K562 (cell line): ENCODE measurements around the gene LMNA. TPM values are rescaled to one million over a fixed set of nuclear protein-coding genes. Genes with fewer than 3 reads are reported as not detected.
A peak's percentile ranks its signal among the peaks of the same experiment; 100 is the strongest.

Source experiments
- ATAC-seq: fragments of 200-7000 bp; cut with Tn5 transposase; 3 replicates; pipeline ENCODE4 v1.9.1; 2020; ENCODE audit warnings: moderate library complexity
- BruUV-seq: library from RNA; stranded (reverse); fragments of 400-500 nt; replicated peaks from 2 replicates; lab custom pipeline; 2021; lab: Mats Ljungman, UMichigan
- CTCF ChIA-PET: fragments of 300-600 bp; formaldehyde crosslinking; extraction: SDS; loops from one replicate; lab custom pipeline; 2021; ENCODE audit warnings: low intra/inter-chr PET ratio; lab: Yijun Ruan, JAX
- POLR2A ChIA-PET: fragments of 300-600, 350-650 bp; sonication (Branson Sonifier 250); formaldehyde crosslinking; extraction: SDS; loops from one replicate; lab custom pipeline; 2021; ENCODE audit warnings: antibody characterized with exemption, inconsistent platforms; lab: Yijun Ruan, JAX
- DNase-seq, 4 experiments: peaks; one replicate each; pipeline versions ENCODE4 v3.0.0 to v3.0.0-alpha.2; 2011 to 2018; ENCODE audit warnings: low spot score in 3 of 4, mixed read lengths in 3 of 4; ENCODE audit errors: extremely low read depth in 1 of 4
- FAIRE-seq: peaks from 2 replicates; lab custom pipeline; 2011; peaks lifted over from hg19 to GRCh38; lab: Jason Lieb, UNC
- H2AFZ ChIP-seq: 2 replicates; pipeline ENCODE4 v1.6.0; 2011; ENCODE audit warnings: low read depth, low read length, control low read depth, inconsistent platforms
- H3K27ac ChIP-seq: fragments of 200-600 bp; 3 replicates; pipeline ENCODE4 v1.8.0; 2011; ENCODE audit warnings: low read depth, mild to moderate bottlenecking, control low read depth, inconsistent platforms, low read length, moderate library complexity, mixed read lengths; ENCODE audit errors: extremely low read depth
- H3K27me3 ChIP-seq, 2 experiments: fragments of 300-600 bp in 1 of 2; 2 replicates in 1 of 2; 3 replicates in 1 of 2; pipeline versions ENCODE4 v1.6.0 to v1.8.0; 2011; ENCODE audit warnings: inconsistent platforms in 2 of 2, low read length in 2 of 2, mild to moderate bottlenecking in 1 of 2, mixed read lengths in 1 of 2, moderate library complexity in 1 of 2; ENCODE audit not compliant: control insufficient read depth in 2 of 2, insufficient read depth in 2 of 2
- H3K36me3 ChIP-seq: fragments of 300-600 bp; 3 replicates; pipeline ENCODE4 v1.8.0; 2011; ENCODE audit warnings: mild to moderate bottlenecking, low read length, inconsistent platforms; ENCODE audit not compliant: control insufficient read depth, insufficient read depth
- H3K4me1 ChIP-seq, 2 experiments: fragments of 200-600 bp in 1 of 2; replicated peaks in 1 of 2; 2 replicates in 1 of 2; 3 replicates in 1 of 2; pipeline versions ENCODE4 v1.5.1 to v1.8.0; 2011; ENCODE audit warnings: inconsistent platforms in 2 of 2, low read length in 2 of 2, mild to moderate bottlenecking in 1 of 2, mixed read lengths in 1 of 2, moderate library complexity in 1 of 2; ENCODE audit not compliant: control insufficient read depth in 2 of 2, insufficient read depth in 2 of 2
- H3K4me2 ChIP-seq: 2 replicates; pipeline ENCODE4 v1.6.1; 2011; ENCODE audit warnings: low read length, control low read depth, inconsistent platforms, mixed read lengths; ENCODE audit not compliant: insufficient read depth
- H3K4me3 ChIP-seq: fragments of 200-600 bp; sonication (generic), shearing (Covaris generic); 2 replicates; pipeline ENCODE4 v1.5.1; 2016; ENCODE audit warnings: control low read depth, inconsistent platforms
- H3K79me2 ChIP-seq: fragments of 200-600 bp; 3 replicates; pipeline ENCODE4 v1.8.0; 2011; ENCODE audit warnings: low read length, inconsistent platforms; ENCODE audit not compliant: control insufficient read depth, insufficient read depth
- H3K9ac ChIP-seq, 2 experiments: 2 replicates each; pipeline versions ENCODE4 v1.6.0 to v1.6.1; 2011; ENCODE audit warnings: low read depth in 2 of 2, low read length in 2 of 2, control low read depth in 1 of 2, inconsistent platforms in 1 of 2, mild to moderate bottlenecking in 1 of 2, mixed read lengths in 1 of 2; ENCODE audit not compliant: insufficient read depth in 1 of 2
- H3K9me1 ChIP-seq: one replicate; pipeline ENCODE4 v1.6.0; 2011; ENCODE audit warnings: inconsistent platforms, mild to moderate bottlenecking, low read length, moderate library complexity; ENCODE audit not compliant: control insufficient read depth, insufficient read depth
- H3K9me3 ChIP-seq: replicated peaks from 2 replicates; pipeline ENCODE4 v1.5.1; 2011; ENCODE audit warnings: low read depth, low read length, inconsistent platforms; ENCODE audit not compliant: control insufficient read depth, insufficient read depth
- H4K20me1 ChIP-seq: replicated peaks from 2 replicates; pipeline ENCODE4 v1.6.1; 2011; ENCODE audit warnings: low read length, inconsistent platforms, mixed read lengths; ENCODE audit not compliant: control insufficient read depth, insufficient read depth
- GABPB1 ChIP-seq: sonication (generic); formaldehyde crosslinking; IDR thresholded peaks from 2 replicates; pipeline ENCODE4 v1.8.0; 2022; ENCODE audit warnings: mild to moderate bottlenecking, missing genetic modification reagents
- JUNB ChIP-seq: fragments of 450-650 bp; formaldehyde crosslinking; conservative IDR thresholded peaks from 2 replicates; pipeline ENCODE4 v1.4.0; 2020; ENCODE audit warnings: mild to moderate bottlenecking
- KDM5B ChIP-seq: fragments of 200-600 bp; sonication (generic); IDR thresholded peaks from 2 replicates; pipeline ENCODE4 v1.6.1; 2012; ENCODE audit warnings: low read depth, mild to moderate bottlenecking, moderate library complexity, low read length, control low read depth, inconsistent platforms; ENCODE audit not compliant: insufficient replicate concordance
- NR2C2 ChIP-seq, 2 experiments: fragments of 200-800 bp in 1 of 2; sonication (Bioruptor generic) in 1 of 2; sonication (generic) in 1 of 2; formaldehyde crosslinking in 1 of 2; IDR thresholded peaks; 2 replicates each; pipeline versions ENCODE4 v1.6.1 to v1.8.0; 2016 to 2022; ENCODE audit warnings: mild to moderate bottlenecking in 1 of 2, missing compliant biosample characterization in 1 of 2, missing genetic modification characterization in 1 of 2, missing genetic modification reagents in 1 of 2
- RAD51 ChIP-seq: fragments of 450-650 bp; IDR thresholded peaks from 2 replicates; pipeline ENCODE4 v1.7.1; 2016; ENCODE audit warnings: low read depth, mild to moderate bottlenecking, borderline replicate concordance
- RFX1 ChIP-seq: fragments of 450-650 bp; IDR thresholded peaks from 2 replicates; pipeline ENCODE4 v1.6.1; 2016; ENCODE audit warnings: mild to moderate bottlenecking, moderate library complexity
- SOX6 ChIP-seq: fragments of 450-650 bp; IDR thresholded peaks from 2 replicates; pipeline ENCODE4 v1.6.1; 2014; ENCODE audit warnings: mild to moderate bottlenecking
- TCFL5 ChIP-seq: fragments of 250-450 bp; sonication (Bioruptor Pico); conservative IDR thresholded peaks from 2 replicates; pipeline ENCODE4 v1.6.1; 2021; ENCODE audit warnings: mild to moderate bottlenecking, moderate library complexity, matching md5 sums
- ZBTB7A ChIP-seq: IDR thresholded peaks from 2 replicates; pipeline ENCODE4 v1.6.1; 2011; ENCODE audit warnings: low read depth, mild to moderate bottlenecking, low read length, moderate library complexity, borderline replicate concordance; ENCODE audit not compliant: control insufficient read depth
- ZFP36 ChIP-seq: fragments of 150-350 bp; IDR thresholded peaks from 2 replicates; pipeline ENCODE4 v1.6.1; 2018; ENCODE audit warnings: low read length, low read depth; ENCODE audit not compliant: partially characterized antibody
- ZFX ChIP-seq: sonication (generic); formaldehyde crosslinking; IDR thresholded peaks from 2 replicates; pipeline ENCODE4 v1.8.0; 2022; ENCODE audit warnings: mild to moderate bottlenecking, missing genetic modification reagents, moderate library complexity
- ZNF253 ChIP-seq: fragments of 250-450 bp; sonication (Bioruptor Pico); conservative IDR thresholded peaks from 2 replicates; pipeline ENCODE4 v1.6.1; 2021; ENCODE audit warnings: mild to moderate bottlenecking
- WGBS: fragments of 100-300 bp; shearing (Covaris generic); methylation state at CpG from one replicate; pipeline ENCODE4 v1.1.6; 2016; ENCODE audit warnings: low coverage, mixed read lengths; ENCODE audit not compliant: insufficient coverage; ENCODE audit errors: missing lambda C conversion rate; 5-methylcytosine and 5-hydroxymethylcytosine counted together
- in situ Hi-C: fragments of 300-500 bp; cut with MboI; formaldehyde crosslinking; loops from 4 replicates; pipeline ENCODE4 v1.15.0; 2018; ENCODE audit warnings: inconsistent platforms, mixed read lengths
- intact Hi-C: fragments of 100-400 bp; cut with micrococcal nuclease; formaldehyde crosslinking; loops from 2 replicates; pipeline ENCODE4 v1.14.2; 2022
- polyA plus RNA-seq, 8 experiments: library from polyadenylated mRNA; depleted of rRNA in 4 of 8; stranded (reverse) in 5 of 8; unstranded in 3 of 8; fragments of >200 nt; fragmentation: Nextera tagmentation in 2 of 8; fragmentation: Illumina TruSeq in 1 of 8; extraction: Ambion mirVana in 2 of 8; extraction: Trizol in 1 of 8; gene quantifications; 2 replicates each; pipeline versions ENCODE4 v1.2.1 to v1.2.3, GENCODE V29; 2011 to 2014; ENCODE audit warnings: inconsistent platforms in 1 of 8, missing spikeins in 1 of 8
- total RNA-seq, 7 experiments: library from RNA; depleted of rRNA in 6 of 7; stranded (reverse); fragments of >200 nt in 6 of 7; fragmentation: Illumina TruSeq in 2 of 7; extraction: Trizol in 2 of 7; gene quantifications; 2 replicates each; pipeline versions ENCODE4 v1.2.1 to v1.2.3, GENCODE V29; 2011 to 2021; ENCODE audit warnings: low replicate concordance in 1 of 7
- TF ChIP-seq, protein P1 (sequence below): fragments of 250-450 bp; sonication (Bioruptor Pico); IDR thresholded peaks from 2 replicates; pipeline ENCODE4 v1.4.0; 2020; ENCODE audit warnings: mild to moderate bottlenecking
- TF ChIP-seq, protein P2 (sequence below), 3 experiments: fragments of 200-800 bp in 1 of 3; fragments of 250-450 bp in 1 of 3; fragments of 450-650 bp in 1 of 3; sonication (Bioruptor Pico) in 1 of 3; sonication (Bioruptor generic) in 1 of 3; formaldehyde crosslinking in 1 of 3; IDR thresholded peaks; 2 replicates each; pipeline versions ENCODE4 v1.6.1 to v1.8.0; 2016 to 2022; ENCODE audit warnings: mild to moderate bottlenecking in 2 of 3, missing genetic modification characterization in 2 of 3, missing compliant biosample characterization in 1 of 3, moderate library complexity in 1 of 3

LMNA gene
- total and polyA plus RNA-seq, 9 of the 15 experiments (the other 6 are each of a cell fraction or from before 2014, with no cell fraction given): 1.00 to 347 (median 88.2) TPM

DNA sequence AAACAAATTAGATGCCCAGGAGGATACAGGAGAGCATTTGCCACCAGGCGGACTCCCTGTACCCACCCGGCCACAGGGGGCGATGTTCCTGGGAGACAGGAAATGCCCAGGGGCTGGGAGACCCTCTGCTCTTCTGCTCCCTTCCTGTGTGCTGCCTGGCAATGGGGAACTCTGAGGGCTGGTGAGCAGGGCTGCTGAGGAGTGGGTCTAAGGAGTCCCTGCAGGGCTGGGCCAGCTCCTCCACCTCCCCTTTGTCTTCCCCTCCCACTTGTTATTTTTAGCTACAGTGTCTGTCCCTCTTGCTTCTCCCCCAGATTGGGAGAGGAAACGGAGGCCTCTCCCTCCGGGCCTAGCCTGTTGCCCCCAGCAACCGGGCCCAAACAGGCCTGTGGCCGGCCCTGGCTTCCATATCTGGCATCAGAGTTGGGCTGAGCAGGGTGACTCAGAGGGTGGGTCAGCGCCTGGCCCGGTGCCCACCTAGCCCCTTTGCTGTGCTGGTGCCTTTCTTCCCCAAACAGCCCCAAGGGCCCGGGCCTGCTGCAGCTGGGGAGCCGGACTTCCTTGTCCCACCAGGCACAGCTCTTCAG, 11.6 kb downstream of the LMNA start:
- in situ Hi-C loops: no loop called here
- TF ChIP-seq JUNB (CRISPR knock-in tag): 0 out of 2 replicates have a peak, but pooled peaks have one; percentile 26
- TF ChIP-seq TCFL5 (CRISPR knock-in tag): no peak
- 0 out of 2 replicates have a peak, but pooled peaks have one; percentile 47 for TF ChIP-seq SOX6
- TF ChIP-seq ZFX: peak; percentile 78
- TF ChIP-seq, protein P1, sequence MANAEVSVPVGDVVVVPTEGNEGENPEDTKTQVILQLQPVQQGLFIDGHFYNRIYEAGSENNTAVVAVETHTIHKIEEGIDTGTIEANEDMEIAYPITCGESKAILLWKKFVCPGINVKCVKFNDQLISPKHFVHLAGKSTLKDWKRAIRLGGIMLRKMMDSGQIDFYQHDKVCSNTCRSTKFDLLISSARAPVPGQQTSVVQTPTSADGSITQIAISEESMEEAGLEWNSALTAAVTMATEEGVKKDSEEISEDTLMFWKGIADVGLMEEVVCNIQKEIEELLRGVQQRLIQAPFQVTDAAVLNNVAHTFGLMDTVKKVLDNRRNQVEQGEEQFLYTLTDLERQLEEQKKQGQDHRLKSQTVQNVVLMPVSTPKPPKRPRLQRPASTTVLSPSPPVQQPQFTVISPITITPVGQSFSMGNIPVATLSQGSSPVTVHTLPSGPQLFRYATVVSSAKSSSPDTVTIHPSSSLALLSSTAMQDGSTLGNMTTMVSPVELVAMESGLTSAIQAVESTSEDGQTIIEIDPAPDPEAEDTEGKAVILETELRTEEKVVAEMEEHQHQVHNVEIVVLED (CRISPR knock-in tag): no peak
- TF ChIP-seq GABPB1 (CRISPR knock-in tag): peak; percentile 24; the same call in 1 of the 2 replicates
- no peak for TF ChIP-seq KDM5B
- TF ChIP-seq, protein P2, sequence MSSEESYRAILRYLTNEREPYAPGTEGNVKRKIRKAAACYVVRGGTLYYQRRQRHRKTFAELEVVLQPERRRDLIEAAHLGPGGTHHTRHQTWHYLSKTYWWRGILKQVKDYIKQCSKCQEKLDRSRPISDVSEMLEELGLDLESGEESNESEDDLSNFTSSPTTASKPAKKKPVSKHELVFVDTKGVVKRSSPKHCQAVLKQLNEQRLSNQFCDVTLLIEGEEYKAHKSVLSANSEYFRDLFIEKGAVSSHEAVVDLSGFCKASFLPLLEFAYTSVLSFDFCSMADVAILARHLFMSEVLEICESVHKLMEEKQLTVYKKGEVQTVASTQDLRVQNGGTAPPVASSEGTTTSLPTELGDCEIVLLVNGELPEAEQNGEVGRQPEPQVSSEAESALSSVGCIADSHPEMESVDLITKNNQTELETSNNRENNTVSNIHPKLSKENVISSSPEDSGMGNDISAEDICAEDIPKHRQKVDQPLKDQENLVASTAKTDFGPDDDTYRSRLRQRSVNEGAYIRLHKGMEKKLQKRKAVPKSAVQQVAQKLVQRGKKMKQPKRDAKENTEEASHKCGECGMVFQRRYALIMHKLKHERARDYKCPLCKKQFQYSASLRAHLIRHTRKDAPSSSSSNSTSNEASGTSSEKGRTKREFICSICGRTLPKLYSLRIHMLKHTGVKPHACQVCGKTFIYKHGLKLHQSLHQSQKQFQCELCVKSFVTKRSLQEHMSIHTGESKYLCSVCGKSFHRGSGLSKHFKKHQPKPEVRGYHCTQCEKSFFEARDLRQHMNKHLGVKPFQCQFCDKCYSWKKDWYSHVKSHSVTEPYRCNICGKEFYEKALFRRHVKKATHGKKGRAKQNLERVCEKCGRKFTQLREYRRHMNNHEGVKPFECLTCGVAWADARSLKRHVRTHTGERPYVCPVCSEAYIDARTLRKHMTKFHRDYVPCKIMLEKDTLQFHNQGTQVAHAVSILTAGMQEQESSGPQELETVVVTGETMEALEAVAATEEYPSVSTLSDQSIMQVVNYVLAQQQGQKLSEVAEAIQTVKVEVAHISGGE (CRISPR knock-in tag; IDR thresholded peaks at IDR 0.05): peak in 1 of 3 experiments; percentile 53; a peak in 1 of 6 replicates
- no peak for TF ChIP-seq ZNF253
- no peak for TF ChIP-seq NR2C2 (CRISPR knock-in tag; IDR thresholded peaks at IDR 0.05)
- no peak for TF ChIP-seq NR2C2 (tag; IDR thresholded peaks at IDR 0.05)
- no peak for TF ChIP-seq ZFP36
- TF ChIP-seq RAD51: no peak
- peak; percentile 92 for TF ChIP-seq ZBTB7A
- TF ChIP-seq RFX1: peak; percentile 93

More for the DNA sequence above, 11.6 kb downstream of the LMNA start:
- H3K4me2 ChIP-seq: peak overlapping the region; percentile 83
- no peak overlapping the region for H2AFZ ChIP-seq
- peaks cover 50% of the 10 kb centered on the region; the same call in 2 of the 3 replicates for H3K36me3 ChIP-seq
- 7% methylated on average over 10 of the region's 11 CpGs for WGBS
- peaks cover 81 to 88% of the 10 kb centered on the region in 2 experiments for H3K4me1 ChIP-seq
- H3K27me3 ChIP-seq: no peaks in the 10 kb centered on the region
- intact Hi-C loops: loop anchor here (10.0 kb wide), 1 partner anchor 191 kb away; the partner anchor contains the start of gene KHDC4
- POLR2A ChIA-PET: interaction anchor here (0.6 to 6.5 kb wide), 4 partner anchors 11 to 192 kb away, joined by 3 to 76 read pairs (median 22); partner anchors contain the start of gene LMNA
- CTCF ChIA-PET: interaction anchor here (1.1 kb wide), 1 partner anchor 34 kb away, joined by 3 read pairs; no protein-coding TSS in a partner anchor
- FAIRE-seq (peak; percentile 52), ATAC-seq (peak; percentile 25), DNase-seq (peak; percentile 57 to 88 (median 69))
- peaks cover 10% of the 10 kb centered on the region for H3K9me1 ChIP-seq
- H3K79me2 ChIP-seq: peaks cover 96% of the 10 kb centered on the region
- H3K27ac ChIP-seq: peak overlapping the region; percentile 82
- peak overlapping the region; percentile 26 for H3K4me3 ChIP-seq
- H3K9me3 ChIP-seq: no peaks in the 10 kb centered on the region
- BruUV-seq: no TSS peak
- peak overlapping the region; percentile 60 to 85 for H3K9ac ChIP-seq
- H4K20me1 ChIP-seq: peaks cover 42% of the 10 kb centered on the region
